GM21367 (cell line): ENCODE results near the gene ITGB3BP.
A peak's percentile ranks its signal among the peaks of the same experiment; 100 is the strongest.
"Not testable (repeated sequence)": the region's sequence is repeated elsewhere in the genome, so short reads cannot be mapped to it uniquely, and the experiment has no call there.

Experiments used
- ATAC-seq: cut with Tn5 transposase; IDR thresholded peaks from one replicate; pipeline ENCODE4 v1.9.1; 2021; ENCODE audit not compliant: unreplicated experiment

The ITGB3BP gene, protein sequence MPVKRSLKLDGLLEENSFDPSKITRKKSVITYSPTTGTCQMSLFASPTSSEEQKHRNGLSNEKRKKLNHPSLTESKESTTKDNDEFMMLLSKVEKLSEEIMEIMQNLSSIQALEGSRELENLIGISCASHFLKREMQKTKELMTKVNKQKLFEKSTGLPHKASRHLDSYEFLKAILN

DNA sequence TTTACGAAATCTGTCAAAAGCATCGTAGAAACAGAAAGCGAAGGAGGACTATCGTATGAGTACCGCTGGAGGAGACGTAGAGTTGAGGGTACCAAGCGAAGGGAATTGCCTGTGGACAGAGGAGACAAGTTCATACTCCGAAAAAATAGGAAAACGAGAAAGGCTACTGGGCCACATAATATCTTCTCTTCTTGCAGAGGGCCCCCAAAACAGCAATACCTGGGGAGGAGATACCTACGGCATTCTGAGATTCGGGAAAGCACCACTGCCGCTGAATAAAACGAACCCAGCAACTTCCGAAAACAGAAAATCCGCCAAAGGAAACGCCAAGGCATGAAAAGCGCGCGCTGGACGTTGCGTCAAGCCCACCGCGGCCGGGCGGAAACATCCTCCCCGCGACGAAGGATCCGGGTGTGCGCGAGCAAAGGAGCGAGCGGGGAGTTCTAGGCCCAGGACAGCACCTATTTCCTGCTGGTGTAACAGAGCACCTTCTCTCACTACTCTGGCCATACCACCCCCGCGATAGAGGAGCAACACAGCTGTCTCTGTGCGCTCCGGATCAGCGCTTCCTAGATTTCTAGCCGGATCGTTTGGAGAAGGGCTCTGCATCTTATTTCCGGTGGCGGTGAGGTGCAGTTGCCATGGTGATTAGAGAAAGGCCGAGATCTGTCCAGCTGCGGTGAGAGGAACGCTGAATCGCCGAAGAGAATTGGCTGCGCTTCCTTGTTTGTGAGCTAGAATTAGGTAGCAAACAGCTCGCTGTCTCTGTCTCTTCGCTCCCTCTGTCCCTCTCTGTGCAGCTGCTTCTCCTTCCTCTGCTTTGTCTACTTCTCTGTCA is at the start of gene ITGB3BP, which contains the start of gene EFCAB7:
Gene ITGB3BP (minus strand): TSS at position 335 of the 838 bp plus-strand sequence. CDS start 92 bp downstream, at position 243.
Gene EFCAB7 (plus strand): TSS at position 635 of the 838 bp plus-strand sequence. CDS start 2,048 bp downstream, outside the sequence.
- ATAC-seq: peak; percentile 90

DNA sequence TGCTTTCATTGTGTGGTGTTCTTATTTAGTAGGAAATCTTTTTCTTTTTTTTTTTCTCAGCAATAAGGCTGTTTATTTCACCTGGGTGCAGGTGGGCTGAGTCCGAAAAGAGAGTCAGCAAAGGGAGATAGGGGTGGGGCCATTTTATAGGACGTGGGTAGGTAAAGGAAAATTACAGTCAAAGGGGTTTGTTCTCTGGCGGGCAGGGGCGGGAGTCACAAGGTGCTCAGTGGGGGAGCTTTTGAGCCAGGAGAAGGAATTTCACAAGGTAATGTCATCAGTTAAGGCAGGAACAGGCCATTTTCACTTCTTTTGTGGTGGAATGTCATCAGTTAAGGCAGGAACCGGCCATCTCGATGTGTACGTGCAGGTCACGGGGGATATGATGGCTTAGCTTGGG is 49.7 kb upstream of the ITGB3BP start:
- not testable (repeated sequence) for ATAC-seq

DNA sequence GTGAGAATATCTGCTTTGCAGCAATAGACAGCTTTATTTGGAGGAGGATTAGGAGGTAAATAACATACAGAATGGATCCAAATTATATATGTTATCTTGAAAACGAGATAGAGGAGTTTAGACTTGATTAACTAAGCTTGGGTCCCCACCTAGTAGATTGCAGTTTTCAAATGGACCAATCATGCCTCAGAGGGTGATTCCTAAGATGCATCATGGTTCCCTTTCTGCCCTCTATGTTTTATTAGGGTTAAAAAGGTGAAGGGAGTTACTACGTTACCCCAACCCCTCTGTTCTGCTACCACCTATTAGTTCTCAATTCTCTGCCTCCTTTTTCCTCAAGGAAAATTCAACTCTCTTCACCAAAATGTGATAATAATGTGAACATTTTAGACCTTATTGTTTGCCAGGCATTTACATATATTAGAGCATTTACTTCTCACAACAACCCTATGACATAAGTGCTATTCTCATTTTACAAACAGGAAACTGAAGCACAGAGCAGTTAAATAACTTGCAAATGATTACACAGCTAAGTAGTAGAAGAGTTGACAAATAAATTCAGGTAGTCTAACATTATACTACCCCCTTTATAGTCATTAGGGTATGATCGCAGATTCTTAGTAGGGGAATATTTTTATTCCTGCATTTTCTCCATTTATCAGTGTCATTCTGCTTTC is 46.8 kb upstream of the ITGB3BP start:
- ATAC-seq: no peak

DNA sequence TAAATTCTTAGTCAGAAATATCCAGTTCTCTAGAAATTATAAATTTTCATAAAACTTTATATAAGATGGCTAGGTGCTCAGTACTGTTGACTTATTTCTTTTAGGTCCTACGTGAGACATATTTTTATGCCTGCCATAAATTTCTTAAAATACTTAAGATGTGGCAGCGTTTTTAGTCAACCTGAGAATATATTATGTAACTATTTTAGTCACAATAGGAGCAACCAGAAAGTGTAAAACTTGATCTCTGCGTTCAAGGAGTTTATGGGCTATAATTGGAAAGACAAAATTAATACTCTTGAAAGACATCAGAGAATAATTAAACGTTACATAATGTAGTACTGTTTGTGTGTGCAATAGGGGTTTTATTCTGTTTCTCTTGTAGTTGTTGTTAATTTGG is 46.0 kb upstream of the ITGB3BP start:
- ATAC-seq: no peak

DNA sequence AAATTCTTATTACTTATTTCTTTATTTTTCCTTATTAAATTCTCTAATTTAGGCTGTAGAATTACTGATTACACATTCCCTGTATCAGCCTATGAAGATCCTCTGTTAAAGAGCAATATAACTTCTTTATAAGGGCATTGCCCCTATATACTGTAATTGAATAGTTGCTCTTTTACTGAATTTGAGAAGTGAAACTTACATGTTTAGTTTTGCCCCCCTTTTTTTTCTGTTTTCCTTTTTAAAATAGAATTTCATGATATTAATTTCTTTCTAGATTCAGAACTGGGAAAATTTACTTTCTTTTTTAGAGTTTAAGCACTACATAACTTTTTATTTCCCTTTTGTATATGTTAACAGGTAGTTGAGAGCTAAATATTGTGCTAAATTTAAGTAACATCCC is 40.7 kb upstream of the ITGB3BP start:
- no peak for ATAC-seq

DNA sequence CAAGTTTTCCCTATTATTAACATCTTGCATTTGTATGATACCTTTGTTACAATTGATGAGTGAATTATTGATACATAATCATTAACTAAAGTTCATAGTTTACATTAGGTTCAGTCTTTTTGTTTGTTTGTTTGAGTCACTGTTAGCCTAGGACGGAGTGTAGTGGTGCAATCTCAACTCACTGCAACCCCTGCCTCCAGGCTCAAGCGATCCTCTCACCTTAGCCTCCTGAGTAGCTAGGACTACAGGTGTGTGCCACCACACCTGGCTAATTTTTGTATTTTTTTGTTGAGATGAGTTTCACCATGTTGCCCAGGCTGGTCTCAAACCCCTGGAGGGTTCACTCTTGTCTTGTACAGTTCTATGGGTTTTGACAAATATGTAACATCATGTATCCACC is 36.3 kb upstream of the ITGB3BP start:
- ATAC-seq: no peak

DNA sequence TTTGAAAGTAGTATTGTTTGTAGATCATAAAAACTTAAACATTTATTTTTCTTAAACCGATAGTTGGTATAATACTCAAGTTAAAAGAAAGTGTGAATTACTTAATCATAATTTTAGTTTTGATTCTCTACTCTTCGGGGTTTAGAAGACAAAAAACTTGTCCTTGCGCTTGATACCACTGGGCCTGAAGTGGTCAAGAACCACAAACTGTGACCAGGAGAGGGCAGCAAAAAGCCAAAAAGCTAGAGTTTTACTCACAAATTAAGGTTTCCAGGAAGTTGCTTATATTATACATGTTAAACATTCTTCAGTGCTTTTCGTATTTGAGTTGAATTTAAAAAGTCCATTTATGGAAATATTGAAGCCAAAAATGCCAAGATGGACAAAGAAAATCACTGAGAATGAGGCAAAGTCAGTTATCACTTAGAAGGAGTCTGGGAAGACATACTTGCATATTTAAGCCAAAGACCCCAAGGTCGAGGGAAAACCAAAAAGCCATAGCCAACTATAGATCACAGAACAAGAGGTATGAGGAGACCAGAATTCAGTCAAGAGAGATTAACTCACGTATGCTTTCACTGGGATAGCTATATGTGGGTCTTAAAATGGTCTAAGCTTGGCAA is 34.5 kb upstream of the ITGB3BP start:
- no peak for ATAC-seq

DNA sequence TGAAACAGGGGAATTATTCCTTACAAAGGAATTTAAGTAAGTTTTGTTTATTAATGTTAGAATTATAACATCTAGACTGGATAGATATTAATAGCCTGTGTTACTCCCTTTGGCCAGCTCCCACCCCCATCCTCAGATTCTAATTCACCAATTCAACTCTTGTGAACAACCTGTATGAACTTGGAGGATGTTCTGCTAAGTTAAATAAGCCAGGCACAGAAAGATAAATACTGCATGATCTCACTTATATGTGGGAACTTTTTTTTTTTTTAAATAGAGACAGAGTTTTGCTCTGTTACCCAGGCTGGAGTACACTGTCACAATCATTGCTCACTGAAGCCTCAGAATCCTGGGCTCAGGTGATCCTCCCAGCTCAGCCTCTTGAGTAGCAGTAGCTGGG is 32.5 kb upstream of the ITGB3BP start:
- ATAC-seq: no peak

DNA sequence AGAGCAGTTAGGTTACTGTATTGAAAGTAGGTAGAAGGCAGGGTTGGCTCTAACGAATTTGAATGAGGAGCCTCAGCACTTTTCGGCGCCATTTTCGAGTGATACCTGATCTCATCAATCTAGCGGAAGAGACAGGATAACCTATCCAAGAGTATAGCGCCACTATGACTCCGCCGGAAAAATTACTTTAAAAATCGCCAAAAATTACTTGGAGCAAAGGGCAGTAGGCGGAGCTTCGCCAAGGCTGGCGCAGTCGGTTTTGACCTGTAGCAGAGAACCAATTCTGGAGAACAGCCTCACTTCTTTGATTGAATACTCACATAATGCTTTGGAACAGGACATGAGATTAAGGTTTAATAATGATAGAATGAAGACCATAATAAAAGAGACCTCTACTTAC is 25.9 kb upstream of the ITGB3BP start:
- no peak for ATAC-seq

DNA sequence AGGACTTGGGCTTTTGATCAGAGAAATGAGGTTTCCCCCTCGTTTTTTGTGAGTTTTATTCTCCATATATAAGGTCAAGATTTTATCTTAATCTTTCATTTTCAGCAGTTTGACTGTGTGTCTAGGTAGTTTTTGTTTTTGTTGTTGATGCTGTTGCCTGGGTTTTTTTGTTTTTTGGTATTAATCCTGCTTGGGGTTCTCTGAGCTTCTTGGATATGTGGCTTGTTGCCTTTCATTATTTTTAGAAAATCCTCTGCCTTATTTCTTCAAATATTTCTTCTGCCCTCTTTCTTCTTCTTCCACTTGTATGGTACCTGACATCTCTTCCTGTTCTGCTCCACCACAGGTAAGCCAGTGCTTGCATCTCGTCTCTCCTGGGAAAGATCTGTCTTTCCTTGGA is 25.3 kb upstream of the ITGB3BP start:
- no peak for ATAC-seq

DNA sequence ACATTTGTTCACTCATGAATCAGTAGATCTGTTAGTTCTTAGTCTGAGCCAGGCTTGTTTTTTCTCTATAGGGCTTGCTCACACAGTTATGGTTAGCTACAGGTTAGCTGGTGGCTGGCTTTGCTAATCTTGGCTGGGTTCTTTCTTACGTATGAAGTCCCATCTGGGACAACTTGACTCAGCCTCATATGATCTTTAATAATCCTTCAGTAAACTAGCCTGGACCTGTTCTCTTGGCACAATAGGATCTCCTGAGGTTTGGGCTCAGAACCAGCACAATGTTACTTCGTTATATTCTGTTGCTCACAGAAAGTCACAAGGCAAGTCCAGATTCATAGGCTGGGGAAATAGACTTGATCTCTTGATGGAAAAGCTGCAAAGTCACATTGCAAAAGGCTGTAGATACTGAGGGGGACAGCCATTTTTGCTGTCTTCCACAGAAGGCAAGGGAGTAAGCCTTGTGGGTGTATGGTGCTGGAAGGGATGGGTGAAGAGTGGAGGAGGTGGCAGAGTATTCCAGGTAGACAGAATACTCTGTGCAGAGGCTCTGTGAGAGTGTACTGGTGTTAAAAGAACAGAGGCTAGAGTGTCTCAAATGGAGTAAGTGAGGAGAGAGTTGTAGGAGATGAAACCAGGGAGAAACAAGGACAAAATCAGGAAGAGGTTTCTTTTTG is 24.7 kb upstream of the ITGB3BP start:
- no peak for ATAC-seq

DNA sequence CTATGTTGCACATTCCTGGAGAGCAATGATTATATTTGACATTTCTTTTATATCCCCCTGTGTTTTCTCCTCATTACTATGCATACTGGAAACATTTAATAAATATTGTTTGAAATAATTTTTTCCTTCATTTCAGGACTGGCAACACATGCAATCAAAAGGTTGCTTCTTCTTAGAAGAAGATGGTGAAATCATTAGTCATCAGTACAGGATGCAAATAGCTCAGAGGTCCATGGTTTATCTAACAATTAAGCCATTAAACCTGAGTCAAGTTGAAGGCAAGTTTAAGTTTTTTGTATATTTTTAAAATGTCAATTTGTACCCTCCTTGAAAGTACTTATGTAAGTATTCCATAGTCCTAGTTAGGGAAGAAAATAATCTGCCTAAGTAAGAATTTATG is 22.8 kb upstream of the ITGB3BP start:
- ATAC-seq: no peak

DNA sequence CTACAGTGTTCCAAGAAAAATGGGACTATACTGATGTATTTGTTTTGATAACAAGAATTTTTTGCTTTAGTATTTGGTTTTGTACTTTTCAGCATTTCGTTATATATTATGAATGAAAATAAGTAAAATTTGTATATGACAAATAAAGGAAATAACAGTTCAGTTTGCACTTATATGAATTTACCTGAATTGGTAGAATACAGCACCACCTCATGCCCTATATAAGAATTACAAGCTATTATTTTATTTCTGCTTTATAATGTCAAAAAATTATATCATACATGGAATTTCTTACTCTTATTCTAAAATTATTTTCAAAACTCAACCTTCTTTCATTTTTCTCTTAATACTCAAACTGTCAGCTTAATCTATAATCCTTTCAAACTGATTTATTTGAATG is 14.9 kb upstream of the ITGB3BP start:
- no peak for ATAC-seq

DNA sequence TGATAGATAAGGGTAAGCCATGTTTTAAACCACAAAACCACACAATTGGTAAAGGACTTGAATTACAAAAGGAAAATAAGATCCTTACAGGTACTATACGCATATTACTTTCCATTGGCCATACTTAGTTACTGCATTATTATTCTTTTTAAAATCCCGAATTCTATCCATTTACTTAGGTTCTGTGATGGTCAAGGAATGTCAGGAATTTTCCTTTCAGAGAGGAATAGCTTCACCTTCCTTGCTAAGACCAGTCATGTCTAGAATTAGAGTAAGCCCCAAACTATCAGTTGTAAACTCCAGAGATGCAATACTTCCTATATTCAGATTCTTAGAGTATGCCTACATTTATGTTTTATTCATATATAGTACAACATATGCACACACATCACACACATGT is 14.0 kb upstream of the ITGB3BP start:
- ATAC-seq: no peak

DNA sequence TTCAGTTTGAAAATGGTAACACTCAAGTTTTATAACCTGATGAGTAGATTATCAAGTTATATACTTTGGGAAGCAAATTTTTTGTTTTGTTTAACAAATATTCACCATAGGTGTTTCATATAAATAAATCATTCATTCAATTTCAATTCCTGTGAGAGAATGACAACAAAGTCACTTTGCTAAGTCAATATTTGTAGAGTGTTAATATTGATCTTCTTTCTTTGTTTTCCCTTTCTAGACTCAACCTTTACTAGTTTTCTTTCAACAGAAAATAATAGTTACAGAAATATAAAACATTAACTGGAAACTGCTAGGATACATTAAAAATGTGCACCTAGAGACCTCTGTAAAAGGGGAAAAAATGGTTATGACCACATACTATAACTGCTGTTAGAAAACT is 11.4 kb upstream of the ITGB3BP start:
- ATAC-seq: no peak

DNA sequence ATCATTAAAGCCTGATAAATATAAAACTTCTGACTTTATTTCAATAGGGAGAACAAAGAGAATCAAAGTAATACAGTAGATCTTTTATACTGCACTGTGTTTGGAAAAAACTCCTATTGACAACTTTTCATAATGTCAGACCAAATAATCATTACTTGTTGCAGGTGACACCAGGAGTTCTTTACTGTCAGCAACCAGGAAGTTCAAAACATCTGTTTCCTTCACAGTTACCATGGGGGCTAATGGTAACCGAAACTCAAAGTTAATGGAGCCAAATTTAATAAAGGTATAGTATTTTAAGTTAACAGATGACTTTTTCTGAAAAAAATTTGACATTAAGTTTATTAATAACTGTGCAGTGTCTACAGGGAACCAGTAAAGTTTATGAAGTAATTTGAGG is 10.9 kb upstream of the ITGB3BP start:
- ATAC-seq: no peak

DNA sequence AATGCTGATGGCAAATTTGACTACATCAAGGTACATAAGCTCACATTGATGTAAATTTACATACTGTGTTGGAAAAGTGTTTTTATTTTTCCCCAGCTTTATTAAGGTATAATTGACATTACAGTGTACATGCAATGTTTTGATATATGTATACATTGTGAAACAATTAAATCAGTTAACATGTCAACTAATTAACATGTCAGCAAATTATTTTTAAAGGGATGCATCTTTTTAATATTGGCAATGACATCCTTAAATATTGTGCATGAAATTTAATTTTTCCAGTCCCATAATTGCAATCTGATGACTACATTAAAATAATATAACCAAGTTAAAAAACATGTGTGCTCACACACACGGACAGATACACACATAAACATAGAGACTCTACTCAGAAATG is 9.7 kb upstream of the ITGB3BP start:
- no peak for ATAC-seq

DNA sequence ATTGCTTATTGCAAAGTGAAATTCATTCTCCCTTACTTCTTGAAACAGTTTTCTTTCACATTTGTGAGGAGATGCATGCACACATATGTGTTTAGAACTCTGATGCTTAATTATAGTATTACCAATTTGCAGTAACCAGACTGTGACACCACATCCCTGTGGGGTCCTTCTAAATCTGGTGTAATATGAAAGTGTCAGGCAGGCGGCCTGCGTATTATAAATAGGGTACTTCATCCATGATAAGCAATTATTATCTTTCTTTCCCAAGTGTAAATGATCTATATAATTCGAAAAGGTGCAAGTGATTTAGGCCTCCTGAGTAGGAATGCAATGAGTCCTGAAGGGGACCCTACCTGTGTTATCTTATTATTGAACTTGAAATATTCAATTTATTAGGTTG is 1.2 kb upstream of the ITGB3BP start:
- no peak for ATAC-seq

DNA sequence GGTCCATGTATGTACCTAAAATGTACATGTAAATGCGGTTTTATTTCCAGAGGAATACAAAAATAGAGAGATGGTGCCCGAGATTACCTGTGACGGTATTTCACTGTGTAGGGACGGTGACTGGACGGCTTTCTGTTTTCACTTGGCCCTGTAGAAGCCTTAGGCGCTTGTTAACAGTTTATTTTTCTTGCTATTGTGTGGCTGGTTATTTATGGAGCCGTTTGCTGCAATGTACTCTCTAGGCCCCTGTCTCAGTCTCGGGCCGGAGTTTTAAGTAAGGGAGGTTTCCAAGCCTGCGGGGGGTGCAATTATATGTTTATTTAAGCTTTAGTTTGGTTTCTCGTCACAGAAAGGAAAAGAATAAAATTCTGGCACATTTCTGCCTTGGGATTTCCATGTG is 713 bp upstream of the ITGB3BP start:
- ATAC-seq: peak; percentile 16

DNA sequence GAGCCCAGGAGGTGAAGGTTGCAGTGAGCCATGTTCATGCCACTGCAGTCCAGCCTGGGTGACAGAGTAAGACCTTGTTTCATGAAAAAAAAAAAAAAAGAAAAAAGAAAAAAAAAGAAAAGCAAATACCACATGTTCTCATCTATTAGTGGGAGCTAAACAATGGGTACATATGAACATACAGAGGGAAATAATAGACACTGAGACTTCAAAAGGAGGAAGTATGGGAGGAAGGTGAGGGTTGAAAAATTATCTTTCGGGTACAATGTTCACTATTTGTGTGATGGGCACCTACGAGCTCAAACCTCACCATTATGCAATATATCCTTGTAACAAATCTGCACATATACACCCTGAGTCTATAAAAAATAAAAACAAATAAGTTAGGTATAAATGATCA is 6.4 kb downstream of the ITGB3BP start:
- no peak for ATAC-seq

DNA sequence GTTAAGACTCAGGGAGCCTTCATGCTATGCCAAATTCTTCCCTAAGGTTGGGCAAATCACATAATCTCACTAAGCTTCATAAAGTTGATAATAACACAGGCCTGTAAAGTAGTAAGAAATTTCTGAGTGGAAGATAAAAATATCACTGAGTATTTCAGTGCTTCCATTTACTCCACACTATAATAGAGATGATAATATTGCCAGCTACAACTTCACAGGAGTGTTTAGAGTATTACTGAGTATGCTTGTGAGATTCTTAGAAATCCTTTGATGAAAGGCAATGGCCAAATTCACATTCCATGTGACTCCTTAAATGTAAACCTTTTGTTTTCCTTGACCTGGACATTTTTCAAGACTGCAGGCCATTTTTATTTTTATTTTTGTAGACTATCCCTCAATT is 10.4 kb downstream of the ITGB3BP start:
- ATAC-seq: no peak
